HS-27A (cell line): ENCODE data around the gene PEX11G.

ENCODE experiments used
- DNase-seq: peaks from one replicate; pipeline ENCODE4 v3.0.0-alpha.2; 2012; ENCODE audit warnings: low read depth, missing footprints

Gene PEX11G

GRCh38 chr19:7492558-7492957 is 3.7 kb upstream of the PEX11G start:
- no peak for DNase-seq

GRCh38 chr19:7492142-7492541 is 3.3 kb upstream of the PEX11G start:
- no peak for DNase-seq

- no peak for DNase-seq
Observed at GRCh38 chr19:7489609-7490044, 792 bp upstream of the PEX11G start.

- DNase-seq, result no peak
Observed at GRCh38 chr19:7486923-7487322, 1.9 kb downstream of the PEX11G start.

- DNase-seq, result no peak
Observed at GRCh38 chr19:7483720-7484201, 5.1 kb downstream of the PEX11G start.

GRCh38 chr19:7482584-7483439 is 6.0 kb downstream of the PEX11G start:
- DNase-seq, result no peak

- DNase-seq, result no peak
Observed at GRCh38 chr19:7480970-7481255, 7.9 kb downstream of the PEX11G start.

GRCh38 chr19:7480222-7480969 is 8.4 kb downstream of the PEX11G start:
- no peak for DNase-seq

- DNase-seq, result no peak
Observed at GRCh38 chr19:7478843-7479227, 10.0 kb downstream of the PEX11G start.

- no peak for DNase-seq
Observed at GRCh38 chr19:7478173-7478842, 10.5 kb downstream of the PEX11G start.

GRCh38 chr19:7477758-7478157 is 11.1 kb downstream of the PEX11G start:
- no peak for DNase-seq

GRCh38 chr19:7476777-7477494 is 11.9 kb downstream of the PEX11G start:
- DNase-seq, result no peak

- no peak for DNase-seq
Observed at GRCh38 chr19:7476241-7476640, 12.6 kb downstream of the PEX11G start.

GRCh38 chr19:7475665-7476064 is 13.2 kb downstream of the PEX11G start:
- DNase-seq, result no peak

- DNase-seq, result no peak
Observed at GRCh38 chr19:7471696-7472615, 16.9 kb downstream of the PEX11G start.

GRCh38 chr19:7470540-7471305 is 18.1 kb downstream of the PEX11G start:
- DNase-seq, result no peak

- DNase-seq, result no peak
Observed at GRCh38 chr19:7469669-7470285, 19.1 kb downstream of the PEX11G start.

- no peak for DNase-seq
Observed at GRCh38 chr19:7468840-7469239, 20.0 kb downstream of the PEX11G start.
